EH (cell line): ENCODE data around the gene RYR2.

Experiments used
- DNase-seq: peaks from one replicate; pipeline ENCODE4 v3.0.0-alpha.2; 2015; ENCODE audit warnings: low read depth

Gene RYR2

GRCh38 chr1:237858992-237859391 is 817.0 kb downstream of the RYR2 start:
- DNase-seq, result no peak

- DNase-seq, result no peak
Measured at GRCh38 chr1:237861944-237862343, 820.0 kb downstream of the RYR2 start.

- no peak for DNase-seq
Measured at GRCh38 chr1:237863234-237863633, 821.2 kb downstream of the RYR2 start.

- DNase-seq, result no peak
Measured at GRCh38 chr1:237864338-237865244, 822.6 kb downstream of the RYR2 start.

GRCh38 chr1:237867380-237867888 is 825.5 kb downstream of the RYR2 start:
- no peak for DNase-seq

GRCh38 chr1:237868817-237869600 is 827.0 kb downstream of the RYR2 start:
- DNase-seq, result no peak

- DNase-seq, result peak; percentile 3
Measured at GRCh38 chr1:237873487-237874211, 831.7 kb downstream of the RYR2 start.

- no peak for DNase-seq
Measured at GRCh38 chr1:237875291-237875690, 833.3 kb downstream of the RYR2 start.

- no peak for DNase-seq
Measured at GRCh38 chr1:237877631-237878030, 835.6 kb downstream of the RYR2 start.

GRCh38 chr1:237878406-237878805 is 836.4 kb downstream of the RYR2 start:
- DNase-seq, result no peak

- DNase-seq, result no peak
Measured at GRCh38 chr1:237879195-237879594, 837.2 kb downstream of the RYR2 start.
